GM13976 (cell line): ENCODE data around the gene PROM2.

Experiments
- DNase-seq: peaks from one replicate; pipeline ENCODE4 v3.0.0; 2012; ENCODE audit warnings: low spot score
- CTCF ChIP-seq: IDR thresholded peaks from 2 replicates; pipeline ENCODE4 v1.5.1; 2012; ENCODE audit warnings: borderline replicate concordance, mild to moderate bottlenecking; ENCODE audit not compliant: insufficient read depth; ENCODE audit errors: extremely low read depth, missing control alignments, control extremely low read depth
- in situ Hi-C: fragments of 300-500 bp; cut with MboI; formaldehyde crosslinking; loops from one replicate; pipeline ENCODE4 v1.12.0; 2022; ENCODE audit warnings: low sequenced_read_pairs, mixed read lengths, inconsistent platforms; ENCODE audit not compliant: unreplicated experiment

PROM2 gene

GRCh38 chr2:95278637-95279225 lies 4.5 kb downstream of the PROM2 start:
- in situ Hi-C loops, result no loop called here
- no peak for DNase-seq
- TF ChIP-seq CTCF, result no peak

- in situ Hi-C loops, result no loop called here
These were observed 5.3 kb downstream of the PROM2 start for GRCh38 chr2:95279435-95280035.

GRCh38 chr2:95281071-95281470 lies 6.8 kb downstream of the PROM2 start:
- no peak for DNase-seq
- in situ Hi-C loops, result no loop called here
- no peak for TF ChIP-seq CTCF

More at GRCh38 chr2:95279435-95280035, 5.3 kb downstream of the PROM2 start:
- TF ChIP-seq CTCF, result no peak
- DNase-seq, result no peak

GRCh38 chr2:95281786-95282185 lies 7.5 kb downstream of the PROM2 start:
- no peak for TF ChIP-seq CTCF
- in situ Hi-C loops, result no loop called here
- no peak for DNase-seq

- in situ Hi-C loops, result no loop called here
- TF ChIP-seq CTCF, result no peak
- DNase-seq, result no peak
These were observed 8.2 kb downstream of the PROM2 start for GRCh38 chr2:95282458-95282857.

- in situ Hi-C loops, result no loop called here
- no peak for TF ChIP-seq CTCF
- no peak for DNase-seq
These were observed 9.3 kb downstream of the PROM2 start for GRCh38 chr2:95283562-95283961.

GRCh38 chr2:95284886-95285541 lies 10.8 kb downstream of the PROM2 start:
- in situ Hi-C loops, result no loop called here
- no peak for TF ChIP-seq CTCF
- DNase-seq, result no peak
